GM19372 (cell line): Measurements from ENCODE around the gene NAT8L.

Source experiments
- ATAC-seq: cut with Tn5 transposase; IDR thresholded peaks from one replicate; pipeline ENCODE4 v1.9.1; 2021; ENCODE audit warnings: mild to moderate bottlenecking, low read depth, moderate library complexity; ENCODE audit not compliant: unreplicated experiment

NAT8L gene

DNA sequence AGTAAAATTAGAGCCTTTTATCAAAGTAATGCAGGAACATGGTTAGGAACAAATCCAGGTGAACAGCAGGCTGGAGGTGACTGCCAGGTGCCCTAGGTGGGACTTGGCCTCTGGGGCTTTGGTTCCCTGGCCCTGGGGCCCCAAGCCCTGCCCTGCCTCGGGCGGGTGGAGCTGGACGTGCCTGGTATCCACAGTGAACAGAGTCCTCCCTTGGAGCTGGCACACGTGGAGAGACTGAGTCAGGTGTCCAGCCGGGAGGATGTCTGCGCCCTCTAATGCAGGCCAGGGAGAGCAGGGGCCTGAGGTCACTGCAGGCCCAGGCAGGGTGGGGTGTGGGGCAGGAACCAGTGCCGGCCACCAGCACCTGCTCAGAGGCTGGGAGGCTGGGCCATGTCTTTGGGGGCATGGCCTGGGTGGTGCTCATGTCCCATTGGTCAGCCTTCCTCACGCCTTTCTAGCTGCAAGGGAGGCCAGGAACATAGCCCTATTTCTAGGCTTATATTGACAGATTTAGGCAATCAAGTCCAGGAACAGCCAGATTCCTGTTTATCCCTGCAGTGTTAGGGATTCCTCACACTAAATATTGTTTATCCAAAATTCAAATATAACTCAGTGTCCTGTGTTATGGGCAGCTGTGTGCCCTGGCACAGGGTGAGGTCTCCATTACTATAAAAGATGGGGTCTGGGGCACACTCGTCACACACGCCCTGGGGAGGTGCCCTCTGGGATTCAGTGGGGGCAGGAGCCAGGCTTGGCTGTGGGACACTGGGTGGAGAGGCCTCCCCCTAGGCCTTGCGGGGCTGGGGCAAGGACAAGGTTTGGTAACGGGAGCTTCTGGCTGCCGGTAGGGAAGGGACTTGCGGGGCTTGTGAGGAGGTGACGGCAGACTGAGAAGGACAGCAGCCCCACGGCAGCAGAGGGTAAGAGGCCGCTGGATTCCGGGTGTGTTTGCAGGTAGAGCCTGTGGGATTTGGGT, 14.3 kb upstream of the NAT8L start:
- no peak for ATAC-seq

DNA sequence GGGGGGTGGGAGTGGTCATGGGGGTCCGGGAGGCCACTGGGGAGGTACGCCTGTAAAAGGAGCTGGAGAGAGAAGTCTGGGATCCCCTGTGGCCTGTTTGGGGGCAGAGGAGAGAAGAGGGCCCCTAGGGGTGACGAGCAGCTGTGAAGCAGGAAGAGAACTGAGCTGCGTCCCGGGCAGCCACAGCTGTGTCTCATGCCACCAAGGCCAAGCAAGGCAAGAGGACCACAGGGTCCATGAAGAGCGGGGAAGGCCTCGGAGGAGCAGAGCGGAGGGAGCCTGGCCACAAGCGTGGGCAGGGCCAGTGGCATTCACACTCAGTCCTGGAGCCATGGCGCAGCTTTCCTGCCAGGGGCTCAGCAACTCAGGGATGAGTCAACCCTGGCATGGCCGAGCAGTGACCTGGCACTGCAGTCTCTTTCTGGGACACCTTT, 13.6 kb upstream of the NAT8L start:
- no peak for ATAC-seq

GRCh38 chr4:2046031-2046961, 12.8 kb upstream of the NAT8L start:
- ATAC-seq = no peak

DNA sequence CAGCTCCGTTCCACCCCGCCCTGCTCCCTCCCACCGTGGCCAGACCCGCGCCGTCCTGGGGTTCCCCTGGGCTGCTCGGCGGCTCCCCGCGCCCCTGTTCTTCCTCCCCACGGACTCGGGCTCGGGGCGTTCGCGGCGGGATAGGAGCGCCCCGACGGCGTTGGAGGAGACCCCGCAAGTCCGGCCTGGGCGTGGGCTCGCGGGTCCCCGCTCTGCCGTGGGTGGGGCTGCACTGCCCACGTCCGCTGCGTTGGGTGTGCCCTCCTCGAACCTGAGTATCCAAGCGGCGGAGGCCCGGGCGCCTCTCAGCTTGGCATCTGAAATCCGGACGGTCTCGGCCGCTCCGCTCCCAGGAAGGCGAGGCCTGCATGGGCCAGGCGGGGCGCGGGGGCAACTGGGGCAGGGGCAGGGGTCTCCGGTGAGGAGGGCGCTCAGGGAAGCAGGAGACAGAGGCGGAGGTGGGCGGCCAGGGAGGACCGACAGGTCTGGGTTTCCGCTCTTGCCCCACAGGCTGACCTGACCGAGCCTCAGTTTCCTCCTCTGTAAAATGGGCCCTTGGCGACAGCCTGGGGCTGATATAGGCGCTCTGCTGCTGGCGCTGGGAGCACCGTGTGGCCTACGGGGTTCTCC, 12.0 kb upstream of the NAT8L start:
- ATAC-seq = no peak

DNA sequence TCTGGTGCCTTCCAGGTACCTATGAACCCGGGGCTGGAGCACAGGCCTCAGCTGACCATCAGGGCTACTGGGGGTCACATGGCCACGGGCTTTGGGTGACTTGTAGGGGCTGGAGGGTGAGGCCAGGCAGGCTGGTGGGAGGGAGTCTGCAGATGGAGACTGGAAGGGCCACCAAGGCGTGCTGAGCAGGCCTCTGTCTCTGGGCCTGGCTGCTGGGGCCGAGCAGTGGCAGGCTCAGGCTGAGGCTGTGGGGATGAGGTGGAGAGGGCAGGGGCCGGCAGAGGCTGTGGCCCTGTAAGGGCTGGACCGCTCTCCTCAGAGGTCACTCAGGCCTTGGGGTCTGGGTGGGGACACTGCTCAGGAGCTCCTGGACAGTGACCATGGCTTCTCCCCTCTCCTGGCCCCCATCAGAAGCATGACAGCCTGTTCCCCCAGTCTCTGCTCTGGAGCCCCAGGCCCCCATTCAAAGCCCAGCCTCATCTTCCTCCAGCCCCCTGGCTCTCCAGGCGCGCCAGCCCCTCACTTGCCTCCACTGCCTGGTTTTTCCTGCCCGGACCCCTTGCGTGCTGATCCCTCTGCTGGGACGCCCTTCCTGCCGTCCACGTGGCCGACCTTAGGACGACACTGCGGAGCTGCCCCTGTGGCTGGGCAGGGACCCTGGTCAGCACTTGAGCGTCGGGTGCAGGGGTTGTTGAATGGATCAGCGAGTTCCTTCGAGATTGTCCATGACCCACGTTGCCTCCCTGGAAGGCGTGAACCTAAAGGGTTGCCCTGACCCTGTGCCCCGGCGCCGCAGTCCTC, 11.1 kb upstream of the NAT8L start:
- ATAC-seq = no peak

DNA sequence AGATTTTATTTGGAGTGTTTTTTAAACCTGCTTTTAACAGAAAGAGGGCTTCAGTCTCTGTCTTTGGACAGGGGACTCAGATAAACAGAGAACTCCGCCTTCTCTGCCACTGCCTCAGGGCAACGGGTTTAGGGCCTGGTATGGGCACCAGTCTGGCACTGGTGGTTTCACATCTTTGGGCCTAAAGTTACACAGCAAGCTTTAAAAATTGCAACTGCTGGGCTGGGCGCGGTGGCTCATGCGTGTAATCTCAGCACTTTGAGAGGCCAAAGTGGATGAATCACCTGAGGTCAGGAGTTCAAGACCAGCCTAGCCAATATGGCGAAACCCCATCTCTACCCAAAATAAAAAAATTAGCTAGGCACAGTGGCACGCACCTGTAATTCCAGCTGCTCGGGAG, 10.3 kb upstream of the NAT8L start:
- no peak for ATAC-seq

DNA sequence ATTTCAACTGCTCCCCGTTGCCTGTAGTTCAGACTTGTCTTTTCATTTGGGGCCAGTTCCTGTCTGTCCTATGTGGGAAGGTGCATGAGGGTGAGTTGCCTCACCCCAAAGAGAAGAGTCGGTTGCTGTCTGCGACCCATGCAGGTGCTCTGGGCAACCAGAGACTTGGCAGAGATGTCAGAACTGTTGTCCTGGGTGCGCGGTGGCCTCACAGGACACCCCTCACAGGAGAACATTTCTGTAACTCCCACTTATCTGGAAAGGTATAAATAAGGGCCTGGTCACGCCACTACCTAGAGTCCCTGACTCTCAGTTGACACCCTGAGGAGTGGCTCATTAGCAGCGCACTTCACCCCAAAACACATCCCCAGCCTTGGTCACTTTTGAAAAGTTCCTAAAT, 9.7 kb upstream of the NAT8L start:
- ATAC-seq = no peak

- no peak for ATAC-seq
These were observed 9.3 kb upstream of the NAT8L start for GRCh38 chr4:2049811-2050210.

DNA sequence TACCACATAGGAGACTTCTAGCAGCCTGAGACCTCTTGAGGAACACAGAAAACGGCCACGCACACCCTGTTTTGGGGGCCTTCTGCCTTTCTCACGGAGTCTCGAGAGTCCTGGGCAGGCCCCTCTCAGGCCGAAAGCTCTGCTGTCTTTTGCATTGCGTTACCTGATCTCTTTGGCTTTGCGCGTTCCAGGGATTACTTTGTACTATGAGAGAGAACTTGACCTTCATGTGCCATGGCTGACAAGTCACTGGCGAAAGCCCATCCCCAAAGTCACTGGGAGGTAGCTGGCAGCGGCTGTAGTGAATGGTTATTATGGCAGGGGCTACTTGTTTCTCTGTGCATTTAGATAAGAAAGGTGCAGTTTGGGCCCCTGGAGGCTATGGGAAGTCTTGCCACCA, 8.0 kb upstream of the NAT8L start:
- ATAC-seq = no peak

- no peak for ATAC-seq
These were observed 4.9 kb upstream of the NAT8L start for GRCh38 chr4:2054217-2054616.

DNA sequence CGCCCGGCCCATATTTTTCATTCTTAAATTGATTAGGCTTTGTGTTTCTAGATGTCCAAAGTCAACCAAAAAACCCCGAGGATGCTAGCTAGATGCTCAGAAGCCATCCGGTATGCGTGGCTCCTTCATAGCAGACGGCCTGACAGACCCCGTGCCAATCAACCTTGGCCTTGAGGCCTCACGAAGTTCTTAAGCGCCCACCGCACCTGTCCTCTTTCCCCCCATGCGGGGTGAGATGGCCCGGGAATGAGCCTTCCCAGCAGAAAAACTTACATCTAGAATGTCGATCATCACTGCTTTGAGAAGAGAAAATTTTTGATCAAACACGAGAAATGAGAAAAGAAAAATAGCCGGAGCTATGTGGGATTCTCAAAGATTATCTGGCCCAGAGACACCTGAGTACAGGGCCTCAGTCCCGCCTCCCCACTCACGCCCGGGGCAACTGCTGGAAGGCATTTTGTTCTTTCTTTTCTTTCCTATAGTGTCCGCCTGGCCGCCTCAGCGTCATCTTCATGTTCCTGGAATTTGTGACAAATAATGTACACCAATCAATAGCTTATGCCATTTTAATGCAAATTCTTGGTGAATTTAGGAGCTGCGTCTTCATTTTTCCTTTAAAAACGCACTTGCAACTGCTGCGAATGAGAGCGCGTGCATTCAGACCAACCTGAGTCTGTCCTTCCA, 1.6 kb upstream of the NAT8L start:
- ATAC-seq = no peak

GRCh38 chr4:2058264-2059045, 672 bp upstream of the NAT8L start:
- no peak for ATAC-seq

DNA sequence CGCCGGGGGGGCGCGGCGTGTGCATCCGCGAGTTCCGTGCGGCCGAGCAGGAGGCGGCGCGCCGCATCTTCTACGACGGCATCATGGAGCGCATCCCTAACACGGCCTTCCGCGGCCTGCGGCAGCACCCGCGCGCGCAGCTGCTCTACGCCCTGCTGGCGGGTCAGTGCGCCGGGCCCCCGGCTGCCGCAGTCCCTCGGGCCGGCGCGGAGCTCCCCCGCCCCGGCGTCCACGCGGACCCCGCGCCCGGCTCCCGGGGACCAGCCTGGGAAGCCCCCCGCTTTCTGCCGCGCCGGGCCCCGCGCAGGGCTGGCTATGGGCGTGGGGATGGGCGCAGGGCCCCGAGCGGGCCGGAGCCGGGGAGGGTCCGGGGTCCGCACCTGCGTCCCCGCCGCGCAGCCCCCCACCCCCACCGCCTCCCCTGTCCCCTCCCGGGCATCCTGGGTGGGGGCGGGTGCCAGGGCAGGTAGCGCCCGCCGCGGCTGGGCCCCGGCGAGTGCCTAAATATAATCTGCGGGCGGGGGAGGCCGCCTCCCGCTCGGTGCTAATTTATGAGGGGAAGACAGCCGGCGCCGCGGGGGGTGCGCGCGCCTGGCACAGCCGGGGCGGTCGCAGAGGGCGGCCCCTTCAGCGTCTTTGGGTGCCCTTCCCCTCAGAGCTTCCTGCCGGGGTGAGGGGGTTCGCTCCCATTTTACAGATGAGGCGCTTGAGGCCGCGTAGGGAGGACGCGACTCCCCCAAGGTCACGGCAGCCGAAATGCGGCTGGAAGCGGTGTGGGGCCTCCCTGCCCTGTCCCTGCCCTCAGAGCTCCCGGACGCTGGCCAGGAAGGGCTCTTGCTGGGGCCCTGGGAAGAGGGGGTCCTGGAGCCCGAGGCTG, 837 bp downstream of the NAT8L start:
- ATAC-seq = no peak

DNA sequence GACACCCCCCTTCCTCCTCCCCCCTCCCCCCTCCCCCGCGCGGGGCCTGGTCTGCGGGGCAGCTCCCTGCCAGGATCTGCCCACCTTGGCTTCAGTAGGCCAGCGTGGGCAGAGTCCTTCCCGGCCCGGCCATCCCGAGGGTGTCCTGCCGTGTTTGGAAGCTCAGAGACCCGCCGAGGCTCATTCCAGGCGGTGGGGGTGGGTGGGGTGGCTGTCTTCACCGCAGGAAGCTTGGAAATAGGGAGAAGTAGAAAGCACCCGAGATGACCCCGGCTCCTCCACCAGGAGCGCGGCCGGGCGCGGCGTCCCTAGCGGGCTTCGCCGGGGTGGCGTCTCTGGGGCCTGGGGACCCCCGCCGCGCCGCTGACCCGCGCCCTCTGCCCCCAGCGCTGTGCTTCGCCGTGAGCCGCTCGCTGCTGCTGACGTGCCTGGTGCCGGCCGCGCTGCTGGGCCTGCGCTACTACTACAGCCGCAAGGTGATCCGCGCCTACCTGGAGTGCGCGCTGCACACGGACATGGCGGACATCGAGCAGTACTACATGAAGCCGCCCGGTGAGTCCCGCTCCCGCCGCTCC, 1.6 kb downstream of the NAT8L start:
- no peak for ATAC-seq

- no peak for ATAC-seq
These were observed 2.3 kb downstream of the NAT8L start for GRCh38 chr4:2061186-2062131.

GRCh38 chr4:2062168-2062807, 3.2 kb downstream of the NAT8L start:
- ATAC-seq = no peak
